SJSA1 (cell line): Measurements from ENCODE around the gene AK1. TPM values are rescaled to one million over a fixed set of nuclear protein-coding genes. Genes with fewer than 3 reads are reported as not detected.

Experiments used
- DNase-seq, 2 experiments: peaks; one replicate each; pipeline ENCODE4 v3.0.0-alpha.2; 2015 to 2020; ENCODE audit warnings: low spot score in 2 of 2, low read depth in 1 of 2
- H3K27ac ChIP-seq: fragments of 250-450 bp; sonication (Bioruptor Pico); 2 replicates; pipeline ENCODE4 v1.5.1; 2020; ENCODE audit warnings: mild to moderate bottlenecking, moderate library complexity
- H3K27me3 ChIP-seq: fragments of 250-450 bp; sonication (Bioruptor Pico); replicated peaks from 2 replicates; pipeline ENCODE4 v1.5.1; 2020; ENCODE audit warnings: mild to moderate bottlenecking, moderate library complexity
- H3K36me3 ChIP-seq: fragments of 250-450 bp; sonication (Bioruptor Pico); 2 replicates; pipeline ENCODE4 v1.5.1; 2020; ENCODE audit warnings: mild to moderate bottlenecking
- H3K4me1 ChIP-seq: fragments of 250-450 bp; sonication (Bioruptor Pico); replicated peaks from 2 replicates; pipeline ENCODE4 v1.6.1; 2021; ENCODE audit warnings: mild to moderate bottlenecking
- H3K4me3 ChIP-seq: fragments of 250-450 bp; sonication (Bioruptor Pico); 2 replicates; pipeline ENCODE4 v1.5.1; 2020; ENCODE audit warnings: mild to moderate bottlenecking
- H3K9me3 ChIP-seq: fragments of 250-450 bp; sonication (Bioruptor Pico); replicated peaks from 2 replicates; pipeline ENCODE4 v1.5.1; 2020; ENCODE audit warnings: mild to moderate bottlenecking
- total RNA-seq: library from RNA; depleted of rRNA; stranded (reverse); fragments of >200 nt; shearing (Covaris generic); gene quantifications from 2 replicates; pipeline ENCODE4 v1.2.3, GENCODE V29; 2014

Gene AK1
- total RNA-seq, 1 experiment from 2014 or later = 32.6 TPM

DNA sequence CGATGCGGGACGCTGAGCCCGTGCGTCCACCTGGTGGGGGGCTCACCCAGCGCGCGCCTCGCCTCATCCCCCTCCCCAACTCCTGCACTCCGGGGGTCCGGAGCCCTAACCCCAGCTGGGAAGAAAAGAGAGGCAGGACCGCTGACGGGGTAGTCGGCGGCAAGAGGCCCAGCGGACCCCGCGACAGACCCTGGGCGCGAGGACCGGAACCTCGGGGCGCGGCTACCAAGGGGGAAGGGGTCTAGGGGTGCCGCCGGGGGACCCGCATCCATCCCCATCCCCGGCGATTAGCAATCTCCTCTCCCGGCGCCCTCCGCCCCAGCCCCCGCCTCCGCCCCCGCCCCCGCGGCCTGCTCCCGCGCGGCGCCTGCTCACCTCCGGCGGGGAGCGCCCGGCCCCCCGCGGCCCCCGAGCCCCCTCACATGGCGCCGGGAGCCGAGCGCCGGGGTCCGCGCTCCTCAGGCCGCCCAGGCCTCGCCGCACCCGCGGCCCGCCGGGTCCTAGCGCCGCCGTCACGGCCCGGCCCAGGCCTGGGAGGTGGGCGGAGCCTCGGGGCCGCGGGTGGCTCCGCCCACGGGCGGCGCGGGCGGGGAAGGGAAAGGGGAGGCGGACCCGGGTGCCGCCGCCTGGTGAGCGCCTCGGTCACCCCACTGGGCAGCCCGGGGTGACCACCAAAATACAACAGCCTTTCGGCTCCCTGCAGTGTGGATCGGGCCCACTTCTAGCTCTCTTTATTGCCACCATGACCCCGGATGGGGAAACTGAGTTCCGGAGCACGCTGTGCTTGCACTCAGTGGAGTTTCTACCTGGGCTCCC is 21.9 kb upstream of the AK1 start, which contains the start of gene ST6GALNAC6:
Gene ST6GALNAC6 (minus strand): TSS at position 476 of the 816 bp plus-strand sequence. CDS start 1,622 bp downstream, outside the sequence.
- Histone ChIP-seq H3K4me1 (peaks cover 56% of the 10 kb centered on the region), H3K27me3 (no peaks in the 10 kb centered on the region), H3K36me3 (peaks cover 41% of the 10 kb centered on the region), H3K4me3 (peak within 1 kb of the TSS; percentile 83), H3K27ac (peak within 1 kb of the TSS; percentile 78), H3K9me3 (no peaks in the 10 kb centered on the region)
- DNase-seq = peak; percentile 54 to 66

GRCh38 chr9:127898433-127899127 is 21.1 kb upstream of the AK1 start:
- Histone ChIP-seq H3K4me3 (peak overlapping the region; percentile 83), H3K36me3 (peaks cover 48% of the 10 kb centered on the region), H3K27me3 (no peaks in the 10 kb centered on the region), H3K4me1 (peaks cover 49% of the 10 kb centered on the region), H3K27ac (peak overlapping the region; percentile 64), H3K9me3 (peaks cover 2% of the 10 kb centered on the region)
- DNase-seq = peak; percentile 51 to 74

GRCh38 chr9:127897193-127897692 is 19.8 kb upstream of the AK1 start:
- no peaks in the 10 kb centered on the region for H3K27me3 ChIP-seq
- peaks cover 6% of the 10 kb centered on the region for H3K9me3 ChIP-seq
- peak in 1 of 2 experiments; percentile 60 for DNase-seq
- no peak overlapping the region for H3K4me3 ChIP-seq
- no peak overlapping the region for H3K27ac ChIP-seq
- H3K36me3 ChIP-seq = peaks cover 62% of the 10 kb centered on the region
- H3K4me1 ChIP-seq = peaks cover 40% of the 10 kb centered on the region

- H3K4me3 ChIP-seq = no peak overlapping the region
- H3K36me3 ChIP-seq = peaks cover 65% of the 10 kb centered on the region
- H3K4me1 ChIP-seq = peaks cover 35% of the 10 kb centered on the region
- H3K27ac ChIP-seq = no peak overlapping the region
- no peak for DNase-seq
- H3K9me3 ChIP-seq = peaks cover 6% of the 10 kb centered on the region
- H3K27me3 ChIP-seq = no peaks in the 10 kb centered on the region
These were observed 19.1 kb upstream of the AK1 start for GRCh38 chr9:127896395-127897192.

DNA sequence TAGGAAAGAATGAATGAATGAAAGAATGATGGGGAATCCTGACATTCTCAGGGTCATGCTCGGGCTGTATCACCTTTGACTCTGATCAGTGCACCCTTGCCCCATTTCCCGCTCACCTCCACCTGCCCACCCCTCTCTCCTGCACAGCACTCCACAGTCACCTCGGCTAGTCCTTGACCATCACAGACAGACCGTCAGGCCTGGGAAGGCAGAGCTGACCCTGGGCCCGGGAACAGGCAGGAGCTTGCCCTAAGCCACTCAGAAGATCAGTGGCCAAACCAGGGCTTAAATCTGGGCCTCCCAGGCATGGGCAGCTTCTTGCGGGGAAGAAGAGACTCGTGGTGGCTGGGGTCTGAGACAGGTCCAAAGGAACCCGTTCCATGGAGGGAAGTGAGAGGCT is 18.3 kb upstream of the AK1 start:
- Histone ChIP-seq H3K27ac (no peak overlapping the region), H3K27me3 (no peaks in the 10 kb centered on the region), H3K9me3 (peaks cover 6% of the 10 kb centered on the region), H3K36me3 (peaks cover 70% of the 10 kb centered on the region), H3K4me1 (peaks cover 28% of the 10 kb centered on the region), H3K4me3 (no peak overlapping the region)
- DNase-seq = no peak

- H3K27ac ChIP-seq = no peak overlapping the region
- H3K4me3 ChIP-seq = no peak overlapping the region
- peaks cover 79% of the 10 kb centered on the region for H3K36me3 ChIP-seq
- peaks cover 6% of the 10 kb centered on the region for H3K9me3 ChIP-seq
- H3K4me1 ChIP-seq = peaks cover 11% of the 10 kb centered on the region
- no peaks in the 10 kb centered on the region for H3K27me3 ChIP-seq
- no peak for DNase-seq
These were observed 15.9 kb upstream of the AK1 start for GRCh38 chr9:127893392-127893791.

- no peak for DNase-seq
- H3K36me3 ChIP-seq = peaks cover 80% of the 10 kb centered on the region
- no peaks in the 10 kb centered on the region for H3K27me3 ChIP-seq
These were observed 15.4 kb upstream of the AK1 start for GRCh38 chr9:127892831-127893230.

GRCh38 chr9:127890053-127890452 is 12.6 kb upstream of the AK1 start:
- no peak for DNase-seq
- peaks cover 81% of the 10 kb centered on the region for H3K36me3 ChIP-seq

More at GRCh38 chr9:127892831-127893230, 15.4 kb upstream of the AK1 start:
- peaks cover 8% of the 10 kb centered on the region for H3K4me1 ChIP-seq
- no peak overlapping the region for H3K4me3 ChIP-seq
- H3K27ac ChIP-seq = no peak overlapping the region
- H3K9me3 ChIP-seq = peaks cover 6% of the 10 kb centered on the region

GRCh38 chr9:127887792-127888191 is 10.3 kb upstream of the AK1 start:
- H3K27ac ChIP-seq = no peak overlapping the region
- H3K9me3 ChIP-seq = no peaks in the 10 kb centered on the region
- DNase-seq = no peak
- no peaks in the 10 kb centered on the region for H3K27me3 ChIP-seq
- H3K36me3 ChIP-seq = peaks cover 65% of the 10 kb centered on the region
- H3K4me1 ChIP-seq = 0 out of 2 replicates have a peak, but pooled peaks cover 3% of the 10 kb centered on the region
- H3K4me3 ChIP-seq = no peak overlapping the region

More at GRCh38 chr9:127890053-127890452, 12.6 kb upstream of the AK1 start:
- H3K27ac ChIP-seq = no peak overlapping the region
- H3K9me3 ChIP-seq = peaks cover 6% of the 10 kb centered on the region
- H3K27me3 ChIP-seq = no peaks in the 10 kb centered on the region
- 0 out of 2 replicates have a peak, but pooled peaks cover 3% of the 10 kb centered on the region for H3K4me1 ChIP-seq
- H3K4me3 ChIP-seq = no peak overlapping the region

- H3K27me3 ChIP-seq = no peaks in the 10 kb centered on the region
- no peak overlapping the region for H3K27ac ChIP-seq
- no peaks in the 10 kb centered on the region for H3K9me3 ChIP-seq
- DNase-seq = no peak
- H3K4me1 ChIP-seq = no peaks in the 10 kb centered on the region
- H3K4me3 ChIP-seq = no peak overlapping the region
- H3K36me3 ChIP-seq = peaks cover 56% of the 10 kb centered on the region
These were observed 9.0 kb upstream of the AK1 start for GRCh38 chr9:127886401-127886972.

DNA sequence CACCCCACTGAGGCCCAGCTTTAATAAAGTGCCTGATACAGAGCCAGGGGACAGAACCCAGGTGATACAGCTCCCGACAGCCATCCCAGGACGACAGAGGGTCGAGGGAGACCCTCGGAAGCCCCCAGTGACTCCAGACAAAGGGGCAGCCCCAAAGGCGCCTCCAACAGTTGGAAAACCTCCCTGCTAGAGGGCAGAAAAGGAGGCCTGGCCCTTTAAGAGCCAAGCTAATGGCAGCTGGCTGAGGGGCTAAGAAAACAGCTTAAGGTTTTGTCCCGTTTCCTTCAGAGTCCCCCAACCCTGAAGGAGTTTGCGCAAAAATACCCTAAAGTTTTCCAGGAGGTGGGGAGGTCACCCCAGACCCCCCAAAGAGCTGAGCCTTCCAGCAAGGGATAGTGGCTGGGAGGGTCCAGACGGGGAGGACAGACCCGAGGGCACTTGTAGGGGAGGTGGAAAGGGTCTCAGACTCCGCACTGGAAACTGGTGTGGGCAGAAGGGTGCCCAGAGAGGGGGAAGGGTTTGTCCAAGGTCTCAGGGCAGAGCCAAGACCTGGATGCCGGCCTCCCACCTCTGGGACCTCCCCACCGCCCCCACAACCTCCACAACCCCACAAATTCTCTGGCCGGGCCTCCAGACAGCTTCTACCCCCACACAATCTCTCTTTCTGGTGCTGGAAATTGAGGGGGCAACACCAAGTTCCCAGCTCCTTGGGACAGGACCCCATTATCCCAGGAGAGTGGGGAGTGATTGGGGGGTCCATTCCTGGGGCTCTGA is 8.2 kb upstream of the AK1 start:
- Histone ChIP-seq H3K27ac (no peak overlapping the region), H3K4me1 (no peaks in the 10 kb centered on the region), H3K36me3 (peaks cover 50% of the 10 kb centered on the region), H3K27me3 (no peaks in the 10 kb centered on the region), H3K9me3 (no peaks in the 10 kb centered on the region), H3K4me3 (no peak overlapping the region)
- DNase-seq = no peak

DNA sequence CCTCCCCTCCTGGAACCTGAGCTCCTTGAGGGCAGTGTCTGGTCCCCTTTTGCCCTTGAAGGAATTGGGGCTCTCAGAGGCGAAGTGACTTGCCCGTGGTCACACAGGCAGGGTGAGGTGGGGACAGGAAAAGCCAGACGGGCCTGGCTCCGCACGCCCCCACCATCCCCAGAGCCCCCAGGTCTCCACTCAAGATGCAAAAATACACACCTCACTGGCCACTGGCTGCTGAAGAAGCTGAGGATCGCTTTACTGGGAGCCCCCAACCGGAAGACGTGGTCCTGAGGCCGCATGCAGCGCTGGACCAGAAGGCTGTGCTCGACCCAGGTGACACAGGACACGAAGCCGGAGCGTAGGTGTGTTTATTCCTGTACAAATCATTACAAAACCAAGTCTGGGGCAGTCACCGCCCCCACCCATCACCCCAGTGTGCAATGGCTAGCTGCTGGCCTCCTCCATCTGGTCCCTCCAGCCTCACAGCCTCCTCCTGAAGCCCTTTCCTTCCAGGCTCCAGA is 7.6 kb upstream of the AK1 start:
- Histone ChIP-seq H3K9me3 (no peaks in the 10 kb centered on the region), H3K27me3 (no peaks in the 10 kb centered on the region), H3K4me1 (no peaks in the 10 kb centered on the region), H3K27ac (no peak overlapping the region), H3K36me3 (peaks cover 43% of the 10 kb centered on the region), H3K4me3 (no peak overlapping the region)
- DNase-seq = no peak
